K562 (cell line): ENCODE results near the gene MYOM3. TPM values are rescaled to one million over a fixed set of nuclear protein-coding genes. Genes with fewer than 3 reads are reported as not detected.

Experiments used
- BRCA1 ChIP-seq, 2 experiments: fragments of 450-650 bp in 1 of 2; sonication (generic) in 1 of 2; formaldehyde crosslinking in 1 of 2; IDR thresholded peaks; 2 replicates each; pipeline versions ENCODE4 v1.5.0 to v1.6.1; 2017 to 2020; ENCODE audit warnings: mild to moderate bottlenecking in 1 of 2, missing genetic modification reagents in 1 of 2
- EHMT2 ChIP-seq: fragments of 450-650 bp; IDR thresholded peaks from 2 replicates; pipeline ENCODE4 v1.6.1; 2018; ENCODE audit warnings: antibody characterized with exemption
- HLTF ChIP-seq: fragments of 450-650 bp; IDR thresholded peaks from 2 replicates; pipeline ENCODE4 v1.6.1; 2016
- JUND ChIP-seq, 2 experiments: IDR thresholded peaks; 2 replicates in 1 of 2; 3 replicates in 1 of 2; pipeline ENCODE4 v1.6.1; 2011; ENCODE audit warnings: borderline replicate concordance in 2 of 2, low read depth in 2 of 2, low read length in 2 of 2, improper control_type of control experiment in 1 of 2, missing biosample characterization in 1 of 2, missing genetic modification characterization in 1 of 2, missing genetic modification reagents in 1 of 2
- MAFF ChIP-seq: IDR thresholded peaks from 2 replicates; pipeline ENCODE4 v1.6.1; 2012; ENCODE audit warnings: low read length, improper control_type of control experiment
- NRF1 ChIP-seq, 2 experiments: fragments of 450-650 bp; IDR thresholded peaks in 1 of 2; conservative IDR thresholded peaks in 1 of 2; 2 replicates each; pipeline ENCODE4 v1.6.1; 2014; ENCODE audit warnings: mild to moderate bottlenecking in 2 of 2
- PPARD ChIP-seq: fragments of 250-450 bp; sonication (Bioruptor Pico); IDR thresholded peaks from 2 replicates; pipeline ENCODE4 v1.8.0; 2022; ENCODE audit warnings: inconsistent platforms, mild to moderate bottlenecking, moderate library complexity
- TEAD2 ChIP-seq: fragments of 450-650 bp; IDR thresholded peaks from 2 replicates; pipeline ENCODE4 v1.6.1; 2016; ENCODE audit warnings: missing genetic modification characterization, control low read depth, missing compliant biosample characterization
- polyA plus RNA-seq, 8 experiments: library from polyadenylated mRNA; depleted of rRNA in 4 of 8; stranded (reverse) in 5 of 8; unstranded in 3 of 8; fragments of >200 nt; fragmentation: Nextera tagmentation in 2 of 8; fragmentation: Illumina TruSeq in 1 of 8; extraction: Ambion mirVana in 2 of 8; extraction: Trizol in 1 of 8; gene quantifications; 2 replicates each; pipeline versions ENCODE4 v1.2.1 to v1.2.3, GENCODE V29; 2011 to 2014; ENCODE audit warnings: inconsistent platforms in 1 of 8, missing spikeins in 1 of 8
- total RNA-seq, 7 experiments: library from RNA; depleted of rRNA in 6 of 7; stranded (reverse); fragments of >200 nt in 6 of 7; fragmentation: Illumina TruSeq in 2 of 7; extraction: Trizol in 2 of 7; gene quantifications; 2 replicates each; pipeline versions ENCODE4 v1.2.1 to v1.2.3, GENCODE V29; 2011 to 2021; ENCODE audit warnings: low replicate concordance in 1 of 7
- TF ChIP-seq, protein P1 (sequence below), 2 experiments: fragments of 450-650 bp; IDR thresholded peaks; 2 replicates each; pipeline ENCODE4 v1.6.1; 2016; ENCODE audit warnings: mild to moderate bottlenecking in 2 of 2, borderline replicate concordance in 1 of 2, low read depth in 1 of 2, moderate library complexity in 1 of 2
- TF ChIP-seq, protein P2 (sequence below): fragments of 250-450 bp; sonication (Bioruptor Pico); IDR thresholded peaks from 2 replicates; pipeline ENCODE4 v1.5.0; 2020; ENCODE audit warnings: mild to moderate bottlenecking
- TF ChIP-seq, protein P3 (sequence below): IDR thresholded peaks from 2 replicates; pipeline ENCODE4 v1.6.1; 2016; ENCODE audit warnings: missing genetic modification characterization, missing compliant biosample characterization
- TF ChIP-seq, protein P4 (sequence below): fragments of 450-650 bp; formaldehyde crosslinking; IDR thresholded peaks from 2 replicates; pipeline ENCODE4 v1.4.0; 2020; ENCODE audit warnings: mild to moderate bottlenecking, moderate library complexity

The MYOM3 gene
- total and polyA plus RNA-seq, 9 of the 15 experiments (the other 6 are each of a cell fraction or from before 2014, with no cell fraction given) = 0.01 TPM; not detected in 8

DNA sequence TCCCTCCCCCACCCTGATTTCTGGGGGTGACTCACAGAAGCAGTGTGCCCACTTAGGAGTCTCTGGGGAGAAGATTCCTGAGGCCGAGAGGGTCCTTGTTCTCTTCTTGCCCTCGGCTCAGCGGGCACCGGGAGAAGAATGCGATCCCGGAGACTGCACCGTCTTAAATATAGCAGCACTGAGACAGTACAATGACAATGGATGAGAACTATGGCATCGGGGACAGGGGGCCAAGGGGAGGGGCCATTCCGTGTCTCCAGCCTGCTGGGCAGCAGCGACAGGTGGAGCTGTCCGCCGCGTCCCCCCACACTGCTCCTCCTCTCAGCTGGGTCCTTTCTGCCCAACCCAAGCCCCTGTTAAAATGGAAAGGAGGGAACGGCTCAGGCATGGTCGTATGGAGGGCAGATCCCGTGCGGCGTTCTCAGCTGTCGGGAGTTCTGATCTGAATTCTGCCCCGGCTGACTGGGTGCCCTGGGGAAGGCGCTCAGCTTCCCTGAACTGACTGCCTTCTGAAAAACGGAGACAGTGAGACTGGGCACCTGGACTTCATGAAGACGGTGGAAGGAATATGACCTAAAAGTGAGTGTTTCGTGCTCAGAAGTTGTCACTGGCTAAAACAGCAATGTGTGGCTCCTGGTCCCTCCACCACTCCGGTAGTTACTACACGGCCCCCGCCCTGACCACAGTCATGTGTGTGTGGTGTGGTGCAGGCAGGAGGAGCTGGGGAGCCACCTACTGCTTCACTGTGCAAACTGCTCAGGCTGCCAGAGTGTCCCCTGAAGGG lies at the start of gene MYOM3 (continued):
- TF ChIP-seq, protein P1, sequence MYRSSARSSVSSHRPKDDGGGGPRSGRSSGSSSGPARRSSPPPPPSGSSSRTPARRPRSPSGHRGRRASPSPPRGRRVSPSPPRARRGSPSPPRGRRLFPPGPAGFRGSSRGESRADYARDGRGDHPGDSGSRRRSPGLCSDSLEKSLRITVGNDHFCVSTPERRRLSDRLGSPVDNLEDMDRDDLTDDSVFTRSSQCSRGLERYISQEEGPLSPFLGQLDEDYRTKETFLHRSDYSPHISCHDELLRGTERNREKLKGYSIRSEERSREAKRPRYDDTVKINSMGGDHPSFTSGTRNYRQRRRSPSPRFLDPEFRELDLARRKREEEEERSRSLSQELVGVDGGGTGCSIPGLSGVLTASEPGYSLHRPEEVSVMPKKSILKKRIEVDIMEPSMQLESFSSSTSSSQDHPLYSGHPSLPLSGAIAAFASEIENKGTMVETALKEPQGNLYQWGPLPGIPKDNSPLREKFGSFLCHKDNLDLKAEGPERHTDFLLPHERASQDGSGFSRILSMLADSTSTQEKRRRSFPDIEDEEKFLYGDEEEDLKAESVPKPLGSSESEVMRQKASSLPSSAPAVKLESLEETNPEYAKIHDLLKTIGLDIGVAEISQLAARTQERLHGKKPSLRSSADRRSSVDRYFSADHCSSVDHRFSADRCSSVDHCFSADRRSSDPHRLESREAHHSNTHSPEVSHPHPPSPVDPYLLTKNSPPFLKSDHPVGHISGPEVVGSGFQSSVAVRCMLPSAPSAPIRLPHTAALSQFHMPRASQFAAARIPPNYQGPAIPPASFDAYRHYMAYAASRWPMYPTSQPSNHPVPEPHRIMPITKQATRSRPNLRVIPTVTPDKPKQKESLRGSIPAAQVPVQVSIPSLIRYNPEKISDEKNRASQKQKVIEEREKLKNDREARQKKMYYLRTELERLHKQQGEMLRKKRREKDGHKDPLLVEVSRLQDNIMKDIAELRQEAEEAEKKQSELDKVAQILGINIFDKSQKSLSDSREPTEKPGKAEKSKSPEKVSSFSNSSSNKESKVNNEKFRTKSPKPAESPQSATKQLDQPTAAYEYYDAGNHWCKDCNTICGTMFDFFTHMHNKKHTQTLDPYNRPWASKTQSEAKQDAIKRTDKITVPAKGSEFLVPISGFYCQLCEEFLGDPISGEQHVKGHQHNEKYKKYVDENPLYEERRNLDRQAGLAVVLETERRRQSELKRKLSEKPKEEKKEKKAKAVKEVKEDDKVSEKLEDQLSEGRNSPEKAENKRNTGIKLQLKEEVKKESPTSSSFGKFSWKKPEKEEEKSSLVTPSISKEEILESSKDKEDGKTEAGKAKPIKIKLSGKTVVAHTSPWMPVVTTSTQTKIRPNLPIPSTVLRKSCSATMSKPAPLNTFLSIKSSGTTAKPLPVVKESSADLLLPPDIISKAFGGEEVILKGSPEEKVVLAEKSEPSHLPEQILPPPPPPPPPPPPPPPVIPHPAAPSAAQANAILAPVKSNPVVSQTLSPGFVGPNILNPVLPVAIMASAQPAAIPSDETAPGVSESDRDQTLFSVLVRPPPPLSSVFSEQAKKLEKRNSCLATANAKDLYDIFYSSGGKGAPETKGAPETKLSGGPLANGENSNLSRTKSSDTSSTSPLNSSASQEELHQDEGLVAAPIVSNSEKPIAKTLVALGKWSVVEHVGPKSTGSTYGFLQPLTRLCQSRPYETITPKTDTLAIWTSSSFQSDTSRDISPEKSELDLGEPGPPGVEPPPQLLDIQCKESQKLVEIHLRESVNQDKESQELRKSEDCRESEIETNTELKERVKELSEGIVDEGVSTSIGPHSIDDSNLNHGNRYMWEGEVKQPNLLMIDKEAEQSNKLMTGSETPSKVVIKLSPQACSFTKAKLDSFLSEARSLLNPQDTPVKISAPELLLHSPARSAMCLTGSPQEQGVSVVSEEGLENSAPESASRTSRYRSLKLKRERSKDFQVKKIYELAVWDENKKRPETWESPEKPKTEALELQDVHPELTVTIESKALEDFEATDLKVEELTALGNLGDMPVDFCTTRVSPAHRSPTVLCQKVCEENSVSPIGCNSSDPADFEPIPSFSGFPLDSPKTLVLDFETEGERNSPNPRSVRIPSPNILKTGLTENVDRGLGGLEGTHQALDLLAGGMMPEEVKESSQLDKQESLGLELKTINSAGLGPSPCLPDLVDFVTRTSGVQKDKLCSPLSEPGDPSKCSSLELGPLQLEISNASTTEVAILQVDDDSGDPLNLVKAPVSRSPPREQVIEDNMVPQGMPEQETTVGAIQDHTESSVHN (IDR thresholded peaks at IDR 0.05; ENCODE audit: borderline replicate concordance in 1 of 2, low read depth in 1 of 2) = no peak
- TF ChIP-seq HLTF (no peak), PPARD (CRISPR knock-in tag) (no peak), NRF1 (conservative IDR thresholded peaks at IDR 0.05 in 1 of 2, IDR thresholded peaks at IDR 0.05 in 1 of 2) (peak in 1 of 2 experiments; percentile 14; a peak in 1 of 4 replicates), BRCA1 (IDR thresholded peaks at IDR 0.05) (no peak), BRCA1 (CRISPR knock-in tag; IDR thresholded peaks at IDR 0.05) (no peak), TEAD2 (no peak), JUND (IDR thresholded peaks at IDR 0.05; ENCODE audit: borderline replicate concordance, low read depth, low read length) (0 out of 2 replicates have a peak, but pooled peaks have one; percentile 22), JUND (tag; IDR thresholded peaks at IDR 0.05; ENCODE audit: borderline replicate concordance, low read depth, low read length) (no peak; the same call in 2 of the 3 replicates), EHMT2 (no peak), MAFF (no peak)
- TF ChIP-seq, protein P2, sequence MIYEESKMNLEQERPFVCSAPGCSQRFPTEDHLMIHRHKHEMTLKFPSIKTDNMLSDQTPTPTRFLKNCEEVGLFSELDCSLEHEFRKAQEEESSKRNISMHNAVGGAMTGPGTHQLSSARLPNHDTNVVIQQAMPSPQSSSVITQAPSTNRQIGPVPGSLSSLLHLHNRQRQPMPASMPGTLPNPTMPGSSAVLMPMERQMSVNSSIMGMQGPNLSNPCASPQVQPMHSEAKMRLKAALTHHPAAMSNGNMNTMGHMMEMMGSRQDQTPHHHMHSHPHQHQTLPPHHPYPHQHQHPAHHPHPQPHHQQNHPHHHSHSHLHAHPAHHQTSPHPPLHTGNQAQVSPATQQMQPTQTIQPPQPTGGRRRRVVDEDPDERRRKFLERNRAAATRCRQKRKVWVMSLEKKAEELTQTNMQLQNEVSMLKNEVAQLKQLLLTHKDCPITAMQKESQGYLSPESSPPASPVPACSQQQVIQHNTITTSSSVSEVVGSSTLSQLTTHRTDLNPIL (CRISPR knock-in tag) = no peak
- TF ChIP-seq, protein P3, sequence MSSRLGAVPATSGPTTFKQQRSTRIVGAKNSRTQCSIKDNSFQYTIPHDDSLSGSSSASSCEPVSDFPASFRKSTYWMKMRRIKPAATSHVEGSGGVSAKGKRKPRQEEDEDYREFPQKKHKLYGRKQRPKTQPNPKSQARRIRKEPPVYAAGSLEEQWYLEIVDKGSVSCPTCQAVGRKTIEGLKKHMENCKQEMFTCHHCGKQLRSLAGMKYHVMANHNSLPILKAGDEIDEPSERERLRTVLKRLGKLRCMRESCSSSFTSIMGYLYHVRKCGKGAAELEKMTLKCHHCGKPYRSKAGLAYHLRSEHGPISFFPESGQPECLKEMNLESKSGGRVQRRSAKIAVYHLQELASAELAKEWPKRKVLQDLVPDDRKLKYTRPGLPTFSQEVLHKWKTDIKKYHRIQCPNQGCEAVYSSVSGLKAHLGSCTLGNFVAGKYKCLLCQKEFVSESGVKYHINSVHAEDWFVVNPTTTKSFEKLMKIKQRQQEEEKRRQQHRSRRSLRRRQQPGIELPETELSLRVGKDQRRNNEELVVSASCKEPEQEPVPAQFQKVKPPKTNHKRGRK (tag) = no peak
- TF ChIP-seq, protein P4, sequence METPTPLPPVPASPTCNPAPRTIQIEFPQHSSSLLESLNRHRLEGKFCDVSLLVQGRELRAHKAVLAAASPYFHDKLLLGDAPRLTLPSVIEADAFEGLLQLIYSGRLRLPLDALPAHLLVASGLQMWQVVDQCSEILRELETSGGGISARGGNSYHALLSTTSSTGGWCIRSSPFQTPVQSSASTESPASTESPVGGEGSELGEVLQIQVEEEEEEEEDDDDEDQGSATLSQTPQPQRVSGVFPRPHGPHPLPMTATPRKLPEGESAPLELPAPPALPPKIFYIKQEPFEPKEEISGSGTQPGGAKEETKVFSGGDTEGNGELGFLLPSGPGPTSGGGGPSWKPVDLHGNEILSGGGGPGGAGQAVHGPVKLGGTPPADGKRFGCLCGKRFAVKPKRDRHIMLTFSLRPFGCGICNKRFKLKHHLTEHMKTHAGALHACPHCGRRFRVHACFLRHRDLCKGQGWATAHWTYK (CRISPR knock-in tag) = peak; percentile 46; the same call in 1 of the 2 replicates
